GM21723 (cell line): ENCODE data around the gene CADPS2.
"Not testable (repeated sequence)": the region's sequence is repeated elsewhere in the genome, so short reads cannot be mapped to it uniquely, and the experiment has no call there.

ENCODE experiments used
- ATAC-seq: cut with Tn5 transposase; IDR thresholded peaks from one replicate; pipeline ENCODE4 v1.9.1; 2021; ENCODE audit warnings: mild to moderate bottlenecking, moderate library complexity; ENCODE audit not compliant: unreplicated experiment

Gene CADPS2

DNA sequence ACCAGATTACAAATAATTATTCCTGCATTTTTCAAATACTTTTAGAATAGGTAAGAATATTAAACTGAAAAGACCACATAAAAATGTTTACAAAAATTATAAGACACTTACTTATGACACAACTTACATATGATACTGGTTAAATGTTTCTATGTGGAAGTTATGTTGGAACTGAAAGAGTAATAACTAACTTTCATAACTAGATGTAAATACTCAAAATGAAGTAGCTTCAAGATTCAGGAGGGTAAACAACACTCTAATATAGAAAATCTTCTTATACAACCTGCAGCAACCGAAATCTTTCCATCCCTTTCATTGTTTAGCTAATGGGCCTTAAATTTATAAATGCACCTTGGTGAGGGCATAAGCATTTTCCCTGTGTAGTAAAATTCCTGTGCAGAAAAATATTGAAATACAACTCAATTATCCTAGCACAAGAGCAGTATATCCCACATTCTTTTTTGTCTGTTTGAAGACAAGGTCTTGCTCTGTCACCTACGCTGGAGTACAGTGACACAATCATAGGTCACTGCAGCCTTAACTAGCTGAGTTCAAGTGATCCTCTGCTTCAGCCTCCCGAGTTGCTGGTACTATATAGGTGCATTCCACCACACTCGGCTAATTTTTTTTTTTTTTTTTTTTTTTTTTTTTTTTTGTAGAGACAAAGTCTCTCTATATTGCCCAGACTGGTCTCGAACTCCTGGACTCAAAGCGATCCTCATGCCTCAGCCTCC is 168.7 kb downstream of the CADPS2 start:
- ATAC-seq = no peak

DNA sequence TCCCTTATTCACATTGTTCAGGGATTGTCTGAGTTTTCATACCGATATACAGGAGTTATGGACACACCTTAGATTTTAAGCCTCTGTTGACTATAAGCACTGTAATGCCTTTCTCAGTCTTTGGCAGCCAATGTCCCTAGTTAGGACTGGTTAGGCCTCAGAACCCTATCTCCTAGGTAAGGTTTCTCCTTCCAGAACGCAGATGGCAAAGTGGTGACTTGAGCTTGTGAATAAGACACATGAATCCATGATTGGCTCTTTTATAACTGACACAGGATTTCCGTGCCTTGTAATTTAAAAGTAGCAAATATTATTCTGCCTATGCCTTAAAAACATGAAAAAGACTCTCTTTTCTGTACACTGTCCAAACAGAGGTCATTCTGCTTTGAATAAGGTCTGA is 171.1 kb downstream of the CADPS2 start:
- ATAC-seq = no peak

DNA sequence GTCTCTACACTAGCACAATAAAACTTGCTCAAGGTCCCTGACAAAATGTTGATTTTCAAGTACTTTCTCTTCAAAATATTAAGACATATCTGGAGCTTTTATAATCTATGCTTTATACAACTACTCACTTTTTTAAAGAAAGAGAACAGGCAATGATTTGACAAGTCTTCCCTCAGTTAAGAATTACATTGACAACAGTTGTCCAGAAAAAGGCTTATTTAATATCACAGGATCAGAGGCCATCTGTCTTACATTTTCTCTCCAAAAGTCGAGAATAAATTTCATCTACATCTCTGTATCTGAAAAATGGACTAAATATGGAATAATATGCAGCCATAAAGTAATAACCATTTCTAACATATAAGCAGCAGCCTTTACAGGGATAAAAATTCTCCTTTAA is 175.3 kb downstream of the CADPS2 start:
- no peak for ATAC-seq

DNA sequence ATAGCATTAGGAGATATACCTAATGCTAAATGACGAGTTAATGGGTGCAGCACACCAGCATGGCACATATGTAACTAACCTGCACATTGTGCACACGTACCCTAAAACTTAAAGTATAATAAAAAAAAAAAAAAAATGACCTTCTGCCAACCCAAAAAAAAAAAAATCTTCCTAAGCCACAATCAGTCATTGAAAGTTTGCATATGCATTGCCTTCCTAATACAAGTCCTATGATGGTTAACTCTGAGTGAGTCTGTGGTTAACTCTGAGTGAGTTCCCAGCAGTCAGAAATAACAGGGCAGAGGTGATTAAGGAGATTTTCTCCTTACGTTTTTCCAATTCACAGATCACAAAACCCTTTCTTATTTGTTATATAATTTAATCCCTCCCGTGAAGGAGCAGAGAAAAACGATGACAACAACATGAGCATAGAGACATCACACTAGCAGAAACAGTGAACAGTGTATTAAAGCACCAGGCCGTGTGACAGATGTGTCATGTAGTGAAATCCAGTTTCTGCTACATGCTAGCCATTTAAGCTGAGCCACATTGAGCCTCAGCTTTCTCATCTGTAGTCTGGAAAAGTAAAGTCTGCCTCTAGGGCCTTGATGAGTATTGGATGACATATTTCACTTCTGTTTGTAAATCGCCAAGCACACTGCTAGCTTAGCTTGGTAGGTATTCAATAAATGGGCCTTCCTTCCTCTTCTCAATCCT is 176.2 kb downstream of the CADPS2 start:
- no peak for ATAC-seq

DNA sequence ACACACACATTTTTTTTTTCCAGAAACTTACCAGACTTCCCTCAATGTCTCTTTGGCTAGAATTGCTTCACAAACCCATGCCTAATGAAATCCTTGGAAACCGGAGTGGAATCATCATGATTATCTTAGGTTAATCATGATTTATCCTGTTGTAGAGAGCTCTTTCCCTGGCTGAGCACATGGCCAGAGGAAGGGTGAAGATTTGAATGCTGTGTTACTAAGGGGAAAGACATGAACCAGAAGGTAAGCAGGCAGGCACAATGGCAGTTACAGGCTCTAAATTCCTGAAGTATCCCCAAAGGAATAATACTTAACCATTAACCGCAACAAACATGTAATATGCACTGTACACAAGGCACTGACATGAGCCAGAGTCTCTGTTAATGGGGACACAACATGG is 179.4 kb downstream of the CADPS2 start:
- no peak for ATAC-seq

DNA sequence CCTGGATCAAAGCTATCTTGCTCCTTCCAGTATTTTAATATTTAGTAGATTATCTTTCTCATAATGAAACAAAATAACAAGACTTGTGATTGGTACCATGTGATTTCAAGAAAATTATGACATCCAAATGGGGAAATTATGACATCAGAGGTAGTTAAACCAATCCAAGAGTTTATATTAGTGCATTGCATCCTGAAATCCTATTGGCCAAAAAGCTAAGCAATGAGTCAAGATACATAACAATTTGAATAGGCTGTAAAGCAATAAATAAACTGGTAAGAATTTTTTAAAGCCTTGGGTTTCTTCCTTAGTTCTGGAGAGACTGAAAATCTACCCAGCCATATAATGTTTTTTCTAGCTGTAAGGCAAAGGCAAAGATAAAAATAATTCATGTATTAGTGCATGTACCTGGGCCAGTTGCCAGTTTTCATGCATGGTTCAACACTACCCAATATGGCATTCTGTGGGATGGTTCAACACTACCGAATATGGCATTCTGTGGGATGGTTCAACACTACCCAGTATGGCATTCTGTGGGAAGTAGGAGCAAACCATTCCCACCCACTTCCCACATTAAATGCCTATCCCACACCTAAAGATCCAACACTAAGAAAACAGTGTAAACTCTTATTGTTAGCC is 183.3 kb downstream of the CADPS2 start, which contains the start of gene RNF148:
Gene RNF148 (minus strand): TSS at position 51 of the 639 bp plus-strand sequence. CDS start 172 bp downstream, outside the sequence.
- ATAC-seq = no peak

DNA sequence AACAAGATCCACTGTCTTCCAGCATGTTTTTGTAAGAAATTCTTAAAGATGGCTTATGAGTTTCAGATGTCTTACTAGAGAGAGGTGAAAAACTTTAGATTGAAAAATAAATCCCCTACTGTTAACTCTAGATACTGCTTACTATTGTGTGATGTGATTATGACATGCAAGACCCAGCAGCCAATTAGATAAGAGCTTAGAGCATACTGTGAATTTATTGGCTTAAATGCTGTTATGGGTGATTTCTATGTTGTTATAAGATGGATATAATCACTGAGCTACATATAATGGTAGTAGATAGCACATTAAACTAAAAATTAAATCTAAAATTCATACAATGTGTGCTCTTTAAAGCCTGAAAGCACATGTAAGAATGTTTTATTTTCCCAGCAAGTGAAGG is 187.2 kb downstream of the CADPS2 start, which contains the start of gene RNF133:
Gene RNF133 (minus strand): TSS at position 101 of the 400 bp plus-strand sequence. CDS start 199 bp downstream, outside the sequence.
- no peak for ATAC-seq

DNA sequence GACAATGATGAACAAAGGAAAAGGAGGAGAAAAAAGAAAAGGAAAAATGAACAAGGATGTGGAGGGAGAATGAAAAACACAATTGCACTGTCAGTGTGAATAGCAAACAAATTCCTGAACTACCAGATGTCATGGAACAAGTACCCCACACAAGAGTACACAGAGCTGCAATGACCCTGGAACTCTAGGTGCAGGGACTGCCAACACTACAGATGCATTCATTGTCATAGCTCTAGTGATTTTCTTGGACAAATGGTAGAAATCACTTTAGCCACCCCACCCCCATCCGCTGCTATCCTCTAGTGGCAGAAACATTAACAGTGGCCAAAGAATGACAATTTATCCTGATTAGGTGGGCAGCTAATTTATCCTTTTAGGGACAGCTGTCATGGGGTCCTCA is 190.4 kb downstream of the CADPS2 start:
- ATAC-seq = no peak

DNA sequence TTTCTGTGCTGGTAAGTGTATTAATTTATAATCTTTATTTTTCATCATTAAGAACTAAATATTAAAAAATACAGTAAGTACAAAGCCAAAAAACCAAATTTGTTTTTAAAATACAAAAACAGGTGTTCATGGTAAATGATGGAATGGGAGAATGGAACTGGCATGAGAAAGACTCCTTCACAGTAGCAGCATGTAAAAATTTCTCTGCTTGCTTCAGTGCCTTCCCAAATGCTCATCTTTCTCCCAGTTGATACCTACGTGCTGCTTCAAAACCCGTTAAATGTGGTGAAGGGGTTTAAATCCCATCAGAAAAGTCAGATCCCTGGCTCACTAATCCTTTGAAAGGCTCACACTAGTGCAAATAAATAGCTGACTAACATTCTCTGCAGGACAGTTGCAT is 191.6 kb downstream of the CADPS2 start:
- no peak for ATAC-seq

DNA sequence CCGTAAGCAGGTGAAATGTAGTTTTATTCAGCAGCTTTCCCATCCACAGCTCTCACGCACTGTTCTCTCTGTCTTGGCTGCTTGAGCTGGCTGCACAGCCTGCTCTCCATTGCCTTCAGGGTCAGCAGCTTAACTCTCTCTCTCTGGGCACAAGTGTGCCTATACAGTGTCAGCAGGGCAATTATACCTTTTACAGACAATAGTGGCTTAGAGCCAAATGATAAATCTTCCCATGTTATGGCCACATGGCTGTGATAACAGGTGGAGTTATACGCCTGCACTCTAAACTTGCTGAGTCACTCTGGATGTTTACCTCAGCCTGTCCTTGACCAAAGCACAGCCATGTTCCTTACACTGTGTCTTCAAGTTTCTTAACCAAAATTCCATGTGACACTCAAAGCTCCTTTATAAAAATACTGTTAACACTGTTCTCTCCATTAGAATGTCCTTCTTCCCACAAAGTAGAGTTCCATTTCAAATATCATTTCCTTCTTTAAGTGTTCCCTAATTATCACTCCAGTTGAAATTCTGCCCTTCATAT is 193.4 kb downstream of the CADPS2 start:
- no peak for ATAC-seq

DNA sequence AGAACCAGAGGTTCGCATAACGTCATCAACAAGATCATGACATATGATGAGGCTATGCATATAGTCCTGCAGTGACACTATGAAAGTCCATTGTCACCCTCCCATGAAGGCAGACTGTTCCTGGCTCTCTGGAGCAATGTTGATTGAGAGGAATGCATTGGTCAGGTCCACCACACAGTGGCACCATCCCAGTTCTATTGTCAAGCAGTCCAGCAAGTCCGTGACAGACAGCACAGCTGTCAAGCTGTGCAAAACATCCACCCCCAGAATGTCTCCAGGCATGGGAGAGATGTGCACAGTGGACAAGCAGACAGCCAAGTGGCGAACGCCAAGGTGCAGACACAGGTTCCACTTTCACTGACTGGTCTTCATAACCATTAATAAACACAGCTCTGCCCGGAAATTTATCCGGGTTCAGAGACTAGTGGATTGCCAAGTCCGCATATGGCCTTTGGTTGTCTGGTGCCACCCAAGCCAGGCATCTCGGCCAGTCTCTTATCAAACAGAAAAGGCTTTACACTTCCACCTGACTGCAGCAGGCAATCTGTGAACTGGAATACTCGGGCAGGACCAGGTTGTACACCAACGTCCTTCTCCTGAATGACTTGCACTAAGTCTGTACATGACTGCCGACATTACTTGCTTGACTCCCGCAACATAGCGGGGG is 194.6 kb downstream of the CADPS2 start:
- ATAC-seq = no peak

DNA sequence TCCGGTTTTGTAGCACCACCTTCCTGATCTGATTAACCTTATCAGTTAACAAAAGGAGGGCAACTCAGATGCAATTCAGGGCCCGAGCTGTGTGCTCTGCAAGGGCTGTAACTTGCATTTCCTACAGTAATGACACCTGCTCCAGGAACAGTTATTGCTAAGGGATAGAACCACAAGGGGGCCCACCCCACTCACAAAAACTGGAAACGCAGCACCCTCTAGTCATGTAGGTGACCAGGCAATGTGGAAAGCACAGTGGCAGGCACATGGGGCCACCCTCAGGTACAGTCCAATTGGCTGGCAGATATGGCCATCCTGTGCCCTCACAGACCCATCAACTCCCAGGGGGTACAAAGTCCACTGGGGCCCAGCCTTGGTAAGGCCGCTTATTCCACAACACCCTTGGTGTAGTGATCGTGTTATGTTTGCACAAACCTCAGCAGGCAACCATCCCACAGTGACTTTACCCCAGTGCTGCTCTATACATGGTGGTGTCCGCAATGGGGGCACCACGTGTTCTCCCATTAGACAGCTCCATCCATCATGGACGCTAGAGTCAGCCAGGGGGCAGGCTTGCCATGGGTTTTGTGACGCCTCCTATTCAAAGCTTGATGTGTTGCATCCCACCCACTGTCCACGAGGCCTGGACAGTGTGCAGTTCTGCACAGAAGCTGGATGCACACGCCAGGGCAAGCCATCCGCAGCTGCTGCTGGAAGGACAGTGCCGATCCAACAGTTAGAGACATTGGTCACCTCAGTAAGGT is 196.7 kb downstream of the CADPS2 start:
- no peak for ATAC-seq

DNA sequence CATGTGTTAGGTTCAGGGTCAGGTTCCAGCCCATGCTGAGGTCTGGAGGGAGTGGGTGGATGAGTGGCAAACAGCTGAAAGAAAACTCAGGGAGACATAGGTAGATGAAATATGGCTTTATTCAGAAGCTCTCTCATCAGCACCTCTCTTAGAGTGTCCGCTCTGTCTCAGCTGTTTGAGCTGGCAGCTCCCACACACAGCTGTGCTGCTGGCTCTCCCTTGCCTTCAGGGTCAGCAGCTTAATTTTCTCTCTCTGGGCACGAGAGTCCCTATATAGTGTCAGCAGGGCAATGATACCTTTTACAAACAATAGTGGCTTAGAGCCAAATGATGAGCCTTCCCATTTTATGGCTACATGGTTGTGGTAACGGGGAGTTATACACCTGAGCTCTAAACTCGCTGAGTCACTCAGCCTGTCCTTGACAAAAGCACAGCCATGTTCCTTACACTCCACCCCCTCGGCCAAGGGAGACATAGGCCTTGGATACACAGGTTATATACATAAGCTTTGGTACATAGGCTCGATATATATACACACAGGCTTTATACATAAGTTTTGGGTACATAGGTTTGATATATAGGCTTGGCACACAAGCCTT is 197.8 kb downstream of the CADPS2 start:
- no peak for ATAC-seq

DNA sequence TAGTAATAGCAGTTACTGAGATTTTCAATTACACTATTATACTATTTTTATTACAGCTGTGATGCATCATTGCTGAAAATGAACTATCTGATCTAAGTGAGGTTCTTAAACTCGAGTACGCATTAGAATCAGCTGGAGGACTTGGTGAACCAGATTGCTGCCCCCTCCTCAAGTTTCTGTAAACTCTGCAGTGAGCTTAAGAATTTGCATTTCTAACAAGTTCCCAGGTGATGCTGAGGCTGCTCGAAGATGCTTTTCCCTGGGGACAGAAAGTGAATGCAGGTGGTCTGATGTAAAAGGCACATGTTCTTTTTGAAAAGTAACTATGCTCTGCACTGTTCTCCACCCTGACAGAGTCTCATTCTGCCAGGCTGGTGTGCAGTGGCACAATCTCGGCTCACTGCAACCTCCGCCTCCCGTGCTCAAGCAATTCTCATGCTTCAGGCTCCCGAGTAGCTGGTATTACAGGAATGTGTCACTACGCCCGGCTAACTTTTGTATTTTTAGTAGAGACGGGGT is 199.8 kb downstream of the CADPS2 start:
- no peak for ATAC-seq

DNA sequence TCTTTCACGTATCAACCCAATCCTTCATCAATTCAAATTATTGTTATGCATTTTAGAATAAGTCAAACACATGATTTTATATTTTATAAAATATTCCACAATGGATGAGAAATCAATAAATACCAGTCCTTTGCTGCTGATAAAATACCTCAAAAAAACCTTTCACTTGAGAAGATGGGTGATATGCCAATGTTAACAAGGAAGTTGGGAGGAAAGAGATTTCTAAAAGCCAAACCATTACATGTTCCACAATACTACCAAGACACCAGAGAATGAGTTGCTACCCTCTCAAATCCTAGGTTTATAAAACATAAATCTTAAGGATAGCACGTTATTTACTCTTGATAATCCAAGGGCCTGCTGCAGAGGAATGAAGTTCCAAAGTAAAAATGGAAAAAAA is 201.8 kb downstream of the CADPS2 start:
- no peak for ATAC-seq

DNA sequence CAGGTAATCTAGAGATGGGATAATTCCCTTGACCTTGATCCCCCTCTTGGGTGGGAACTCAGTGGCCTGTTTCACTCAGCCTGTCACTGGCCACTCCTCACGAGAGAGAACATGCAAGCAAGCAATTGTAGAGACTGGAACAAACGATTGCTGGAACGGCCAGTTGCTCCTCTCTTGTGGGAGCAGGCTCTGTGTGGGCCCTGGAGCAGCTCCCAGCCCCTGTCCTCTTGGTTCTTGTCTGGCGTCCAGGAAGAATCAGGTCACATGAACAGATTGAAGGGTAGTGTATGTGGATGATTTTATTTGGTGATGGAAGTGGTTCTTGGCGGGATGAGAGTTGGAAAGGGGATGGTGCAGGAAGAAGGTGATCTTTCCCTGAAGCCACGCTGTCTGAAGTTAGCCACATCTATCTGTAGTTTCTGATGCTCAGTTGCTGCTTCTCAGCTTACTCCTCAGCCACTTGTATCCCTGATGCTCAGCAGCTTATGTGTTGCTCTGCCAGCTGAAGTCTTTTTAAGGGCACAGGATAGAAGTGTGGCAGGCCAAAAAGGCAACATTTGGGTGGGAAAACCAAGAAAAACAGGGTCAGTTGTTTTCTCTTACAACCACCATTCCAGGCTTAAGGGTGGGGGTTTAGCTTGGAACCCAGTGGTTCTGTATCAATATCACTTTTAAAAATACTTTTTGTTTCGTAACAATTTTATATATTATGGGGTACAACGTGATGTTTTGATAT is 203.3 kb downstream of the CADPS2 start:
- no peak for ATAC-seq

DNA sequence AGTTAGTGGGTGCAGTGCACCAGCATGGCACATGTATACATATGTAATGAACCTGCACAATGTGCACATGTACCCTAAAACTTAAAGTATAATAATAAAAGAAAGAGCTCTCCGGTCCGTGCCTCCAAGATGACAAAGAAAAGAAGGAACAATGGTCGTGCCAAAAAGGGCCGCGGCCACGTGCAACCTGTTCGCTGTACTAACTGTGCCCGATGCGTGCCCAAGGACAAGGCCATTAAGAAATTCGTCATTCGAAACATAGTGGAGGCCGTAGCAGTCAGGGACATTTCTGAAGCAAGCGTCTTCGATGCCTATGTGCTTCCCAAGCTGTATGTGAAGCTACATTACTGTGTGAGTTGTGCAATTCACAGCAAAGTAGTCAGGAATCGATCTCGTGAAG is 205.1 kb downstream of the CADPS2 start:
- ATAC-seq = not testable (repeated sequence)

DNA sequence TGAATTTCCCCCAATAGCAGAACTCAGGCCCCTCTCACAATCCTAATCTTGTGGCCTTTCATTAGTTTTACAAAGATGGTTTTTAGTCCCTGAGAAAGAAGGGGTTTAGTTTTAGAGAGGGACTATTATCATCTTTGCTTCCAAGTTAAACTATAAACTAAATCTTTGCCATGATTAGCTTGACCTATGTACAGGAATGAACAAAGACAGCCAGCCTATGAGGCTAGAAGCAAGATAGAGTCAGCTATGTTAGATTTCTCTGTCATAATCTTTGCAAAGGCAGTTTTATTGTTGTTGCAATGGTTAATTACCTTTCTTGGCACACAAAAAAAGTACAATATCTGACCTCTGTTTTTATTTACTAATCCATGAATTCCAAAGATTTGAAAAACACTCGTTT is 206.4 kb downstream of the CADPS2 start:
- ATAC-seq = no peak

DNA sequence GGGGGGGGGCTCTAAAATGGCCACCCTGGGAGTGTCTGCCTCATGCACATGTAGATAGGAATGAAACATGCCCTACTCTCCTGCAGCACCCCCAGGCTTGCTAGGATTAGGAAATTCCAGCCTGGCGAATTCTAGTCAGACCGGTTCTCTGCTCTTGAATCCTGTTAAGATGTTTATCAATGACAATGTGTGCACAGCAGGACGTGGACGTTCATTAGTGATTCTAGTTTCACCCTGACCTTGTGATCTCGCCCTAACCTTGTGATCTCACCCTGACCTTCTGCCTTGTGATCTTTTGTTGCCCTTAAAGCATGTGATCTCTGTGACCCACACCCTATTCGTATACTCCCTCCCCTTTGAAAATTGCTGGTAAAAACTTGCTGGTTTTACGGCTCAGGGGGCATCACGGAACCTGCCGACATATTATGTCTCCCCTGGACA is 207.0 kb downstream of the CADPS2 start:
- not testable (repeated sequence) for ATAC-seq
